Esophagus muscularis mucosa (tissue), 4 donors: Measurements from ENCODE around the gene STAC. TPM values are rescaled to one million over a fixed set of nuclear protein-coding genes. Genes with fewer than 3 reads are reported as not detected.
"Not testable (repeated sequence)": the region's sequence is repeated elsewhere in the genome, so short reads cannot be mapped to it uniquely, and the experiment has no call there.

Source experiments
- DNase-seq: peaks from one replicate; pipeline ENCODE4 v3.0.0-alpha.2; 2017; ENCODE audit errors: extremely low spot score
- H3K27ac ChIP-seq, 4 donors: fragments of 200-600 bp; sonication (generic); replicated peaks in 1 of 4; 1 replicate in 3 of 4; 2 replicates in 1 of 4; pipeline ENCODE4 v1.5.1; 2016 to 2019; ENCODE audit warnings: mild to moderate bottlenecking in 1 of 4
- H3K27me3 ChIP-seq, 4 donors: fragments of 200-600 bp; sonication (generic); one replicate each; pipeline versions ENCODE4 v1.5.1 to v1.6.0; 2016 to 2019
- H3K36me3 ChIP-seq, 4 donors: fragments of 200-600 bp; sonication (generic); one replicate each; pipeline ENCODE4 v1.5.1; 2016 to 2019
- H3K4me1 ChIP-seq, 4 donors: fragments of 200-600 bp; sonication (generic); one replicate each; pipeline ENCODE4 v1.5.1; 2016 to 2019
- H3K4me3 ChIP-seq, 4 donors: fragments of 200-600 bp; sonication (generic); 1 replicate in 2 of 4; 2 replicates in 2 of 4; pipeline ENCODE4 v1.5.1; 2016 to 2019; ENCODE audit warnings: mild to moderate bottlenecking in 4 of 4, moderate library complexity in 1 of 4
- H3K9me3 ChIP-seq, 4 donors: fragments of 200-600 bp; sonication (generic); 1 replicate in 3 of 4; 2 replicates in 1 of 4; pipeline ENCODE4 v1.5.1; 2016 to 2019
- EP300 ChIP-seq: sonication (generic); formaldehyde crosslinking; IDR thresholded peaks from one replicate; pipeline ENCODE4 v1.6.1; 2017; ENCODE audit warnings: antibody characterized with exemption
- POLR2A ChIP-seq: fragments of 450-650 bp; IDR thresholded peaks from one replicate; pipeline ENCODE4 v1.6.1; 2017; ENCODE audit warnings: antibody characterized with exemption, moderate library complexity, mild to moderate bottlenecking, low read depth
- POLR2AphosphoS5 ChIP-seq, 2 donors: sonication (generic); formaldehyde crosslinking; IDR thresholded peaks; one replicate each; pipeline ENCODE4 v1.6.1; 2017; ENCODE audit warnings: antibody characterized with exemption in 2 of 2
- WGBS: methylation state at CpG from one replicate; pipeline ENCODE4 v1.1.5; 2018; 5-methylcytosine and 5-hydroxymethylcytosine counted together
- intact Hi-C: fragments of 100-400 bp; cut with DNase I; formaldehyde crosslinking; loops from one replicate; pipeline ENCODE4 v1.15.1; 2023
- total RNA-seq, 4 donors: library from RNA; depleted of rRNA; stranded (reverse); fragments of >200 nt; gene quantifications; one replicate each; pipeline versions ENCODE4 v1.1.0 to v1.2.1, GENCODE V29; 2016
- TF ChIP-seq, protein P1 (sequence below), 3 experiments: fragments of 200-600 bp in 2 of 3; fragments of 450-650 bp in 1 of 3; sonication (generic) in 2 of 3; IDR thresholded peaks; one replicate each; pipeline ENCODE4 v1.5.1; 2017 to 2019; ENCODE audit warnings: antibody characterized with exemption in 3 of 3, mild to moderate bottlenecking in 2 of 3, moderate library complexity in 1 of 3

Gene STAC
- total RNA-seq, 4 donors from 2014 or later: 7.1 to 11.9 (median 8.0) TPM

GRCh38 chr3:36451816-36452215 lies 71.5 kb downstream of the STAC start:
- Histone ChIP-seq H3K4me3 (no peak overlapping the region), H3K36me3 (no peaks in the 10 kb centered on the region), H3K27me3 (no peaks in the 10 kb centered on the region), H3K9me3 (no peaks in the 10 kb centered on the region), H3K4me1 (peaks cover 0 to 9% (median 2%) of the 10 kb centered on the region in 4 donors), H3K27ac (no peak overlapping the region)
- intact Hi-C loops: no loop called here
- 40% methylated on average over 1 of the region's 1 CpG for WGBS
- no peak for DNase-seq
- TF ChIP-seq POLR2AphosphoS5 (IDR thresholded peaks at IDR 0.05) (no peak), EP300 (no peak), POLR2A (no peak)
- TF ChIP-seq, protein P1, sequence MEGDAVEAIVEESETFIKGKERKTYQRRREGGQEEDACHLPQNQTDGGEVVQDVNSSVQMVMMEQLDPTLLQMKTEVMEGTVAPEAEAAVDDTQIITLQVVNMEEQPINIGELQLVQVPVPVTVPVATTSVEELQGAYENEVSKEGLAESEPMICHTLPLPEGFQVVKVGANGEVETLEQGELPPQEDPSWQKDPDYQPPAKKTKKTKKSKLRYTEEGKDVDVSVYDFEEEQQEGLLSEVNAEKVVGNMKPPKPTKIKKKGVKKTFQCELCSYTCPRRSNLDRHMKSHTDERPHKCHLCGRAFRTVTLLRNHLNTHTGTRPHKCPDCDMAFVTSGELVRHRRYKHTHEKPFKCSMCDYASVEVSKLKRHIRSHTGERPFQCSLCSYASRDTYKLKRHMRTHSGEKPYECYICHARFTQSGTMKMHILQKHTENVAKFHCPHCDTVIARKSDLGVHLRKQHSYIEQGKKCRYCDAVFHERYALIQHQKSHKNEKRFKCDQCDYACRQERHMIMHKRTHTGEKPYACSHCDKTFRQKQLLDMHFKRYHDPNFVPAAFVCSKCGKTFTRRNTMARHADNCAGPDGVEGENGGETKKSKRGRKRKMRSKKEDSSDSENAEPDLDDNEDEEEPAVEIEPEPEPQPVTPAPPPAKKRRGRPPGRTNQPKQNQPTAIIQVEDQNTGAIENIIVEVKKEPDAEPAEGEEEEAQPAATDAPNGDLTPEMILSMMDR (IDR thresholded peaks at IDR 0.05): no peak

DNA sequence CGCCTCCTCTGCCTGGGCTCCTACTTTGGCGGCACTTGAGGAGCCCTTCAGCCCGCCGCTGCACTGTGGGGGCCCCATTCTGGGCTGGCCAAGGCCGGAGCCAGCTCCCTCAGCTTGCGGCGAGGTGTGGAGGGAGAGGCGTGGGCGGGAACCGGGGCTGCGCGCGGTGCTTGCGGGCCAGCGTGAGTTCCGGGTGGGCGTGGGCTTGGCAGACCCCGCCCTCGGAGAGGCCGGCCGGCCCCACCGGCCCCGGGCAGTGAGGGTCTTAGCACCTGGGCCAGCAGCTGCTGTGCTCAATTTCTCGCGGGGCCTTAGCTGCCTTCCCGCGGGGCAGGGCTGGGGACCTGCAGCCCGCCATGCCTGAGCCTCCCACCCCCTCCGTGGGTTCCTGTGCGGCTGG lies 72.9 kb downstream of the STAC start:
- 87% methylated on average over 9 of the region's 30 CpGs for WGBS
- H3K27me3 ChIP-seq, intact Hi-C loops, H3K4me3 ChIP-seq, DNase-seq, H3K27ac ChIP-seq, H3K9me3 ChIP-seq, H3K36me3 ChIP-seq: not testable (repeated sequence)
- H3K4me1 ChIP-seq: peaks cover 0 to 14% (median 9%) of the 10 kb centered on the region in 4 donors

GRCh38 chr3:36453896-36454295 lies 73.6 kb downstream of the STAC start:
- peaks cover 0 to 14% (median 9%) of the 10 kb centered on the region in 4 donors for H3K4me1 ChIP-seq
- H3K27me3 ChIP-seq, H3K4me3 ChIP-seq, intact Hi-C loops, H3K27ac ChIP-seq, H3K9me3 ChIP-seq, H3K36me3 ChIP-seq, DNase-seq: not testable (repeated sequence)
- 98% methylated on average over 6 of the region's 6 CpGs for WGBS

DNA sequence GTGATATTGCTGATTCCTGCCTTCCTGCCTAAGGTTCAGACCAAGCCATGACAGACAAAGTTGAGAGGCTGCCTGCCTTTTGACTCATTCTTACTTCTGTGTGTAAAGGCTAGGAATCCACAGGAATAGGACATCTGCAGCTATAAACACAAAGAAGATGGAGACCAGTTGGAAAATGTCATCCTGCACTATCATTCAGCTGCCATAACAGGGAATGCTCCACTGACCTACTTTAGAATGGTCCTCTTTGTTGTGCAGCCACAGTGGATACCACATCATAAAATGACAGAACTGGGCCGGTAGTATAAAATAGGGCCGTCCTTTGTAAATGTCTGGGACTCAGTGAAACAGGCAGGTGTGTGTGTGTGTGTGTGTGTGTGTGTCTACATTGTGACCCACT lies 75.1 kb downstream of the STAC start:
- no peak for TF ChIP-seq EP300
- no peak for TF ChIP-seq POLR2AphosphoS5 (IDR thresholded peaks at IDR 0.05)
- TF ChIP-seq, protein P1 (IDR thresholded peaks at IDR 0.05): no peak
- no peak for TF ChIP-seq POLR2A
- Histone ChIP-seq H3K27ac (no peak overlapping the region), H3K36me3 (no peaks in the 10 kb centered on the region), H3K27me3 (no peaks in the 10 kb centered on the region), H3K4me3 (no peak overlapping the region), H3K4me1 (peaks cover 0 to 14% (median 9%) of the 10 kb centered on the region in 4 donors), H3K9me3 (no peaks in the 10 kb centered on the region)
- WGBS: 65% methylated on average over 2 of the region's 2 CpGs
- no peak for DNase-seq
- intact Hi-C loops: no loop called here

DNA sequence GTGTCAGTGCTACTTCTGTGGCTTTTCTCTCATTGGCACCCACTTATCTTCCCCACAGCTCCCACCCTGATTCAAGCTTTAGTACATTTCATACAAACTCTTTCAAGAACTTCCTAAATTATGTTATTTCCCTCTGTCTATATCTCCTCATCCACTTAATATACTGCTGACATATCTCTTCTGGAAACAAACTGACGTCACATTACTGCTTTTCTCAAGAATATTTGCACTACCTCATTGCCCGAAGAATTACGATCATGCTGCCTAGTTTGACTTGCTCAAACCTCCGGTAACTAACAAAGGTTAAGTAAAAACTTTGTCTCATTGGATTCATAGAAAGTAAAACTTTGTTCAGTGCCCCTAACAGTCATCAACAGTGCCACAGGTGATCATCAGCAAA lies 76.5 kb downstream of the STAC start:
- 97% methylated on average over 4 of the region's 4 CpGs for WGBS
- Histone ChIP-seq H3K9me3 (no peaks in the 10 kb centered on the region), H3K36me3 (no peaks in the 10 kb centered on the region), H3K27ac (no peak overlapping the region), H3K4me1 (peaks cover 0 to 14% (median 9%) of the 10 kb centered on the region in 4 donors), H3K27me3 (no peaks in the 10 kb centered on the region), H3K4me3 (no peak overlapping the region)
- TF ChIP-seq POLR2AphosphoS5 (IDR thresholded peaks at IDR 0.05) (no peak), EP300 (no peak), POLR2A (no peak)
- TF ChIP-seq, protein P1 (IDR thresholded peaks at IDR 0.05): no peak
- intact Hi-C loops: no loop called here
- DNase-seq: no peak

- Histone ChIP-seq H3K4me3 (no peak overlapping the region), H3K36me3 (no peaks in the 10 kb centered on the region), H3K4me1 (peaks cover 0 to 14% (median 9%) of the 10 kb centered on the region in 4 donors), H3K9me3 (no peaks in the 10 kb centered on the region), H3K27ac (no peak overlapping the region), H3K27me3 (no peaks in the 10 kb centered on the region)
- 53% methylated on average over 5 of the region's 5 CpGs for WGBS
- no peak for TF ChIP-seq EP300
- TF ChIP-seq POLR2A: no peak
- no peak for TF ChIP-seq POLR2AphosphoS5 (IDR thresholded peaks at IDR 0.05)
- TF ChIP-seq, protein P1 (IDR thresholded peaks at IDR 0.05): no peak
- intact Hi-C loops: no loop called here
- no peak for DNase-seq
Measured at GRCh38 chr3:36457667-36458066, 77.4 kb downstream of the STAC start.
